HFFc6 (cell line): ENCODE data around the gene ABCC9. TPM values are rescaled to one million over a fixed set of nuclear protein-coding genes. Genes with fewer than 3 reads are reported as not detected.
"Not testable (repeated sequence)": the region's sequence is repeated elsewhere in the genome, so short reads cannot be mapped to it uniquely, and the experiment has no call there.

ENCODE experiments used
- DNase-seq: peaks from one replicate; pipeline ENCODE4 v3.0.0-alpha.2; 2018
- H3K27ac Mint-ChIP-seq: 2 replicates; pipeline ENCODE4 v1.8.0; 2020; ENCODE audit warnings: mild to moderate bottlenecking, mixed read lengths
- H3K27me3 Mint-ChIP-seq: 2 replicates; pipeline ENCODE4 v1.8.0; 2021; ENCODE audit warnings: mild to moderate bottlenecking, moderate library complexity, mixed read lengths; ENCODE audit not compliant: insufficient read depth
- H3K36me3 Mint-ChIP-seq: 2 replicates; pipeline ENCODE4 v1.8.0; 2021; ENCODE audit warnings: low read depth, mixed read lengths
- H3K4me1 Mint-ChIP-seq: 2 replicates; pipeline ENCODE4 v1.8.0; 2020; ENCODE audit warnings: low read depth, mixed read lengths
- H3K4me3 Mint-ChIP-seq: 2 replicates; pipeline ENCODE4 v1.8.0; 2020; ENCODE audit warnings: mild to moderate bottlenecking, moderate library complexity, mixed read lengths
- H3K9me3 Mint-ChIP-seq: 2 replicates; pipeline ENCODE4 v1.8.0; 2020; ENCODE audit warnings: mild to moderate bottlenecking, mixed read lengths
- CTCF ChIP-seq: fragments of 200-600 bp; sonication (generic); IDR thresholded peaks from 2 replicates; pipeline ENCODE4 v1.5.0; 2021; ENCODE audit warnings: antibody characterized with exemption, mild to moderate bottlenecking
- total RNA-seq, 6 experiments: library from RNA; stranded (reverse); fragmentation: NEBNext Ultra II Directional; extraction: Animal tissue kit (Norgen Biotek cat#: 25700); gene quantifications; 2 replicates in 1 of 6; 3 replicates in 5 of 6; pipeline ENCODE4 v1.2.3, GENCODE V29; 2021

The ABCC9 gene
- total RNA-seq, 6 experiments from 2014 or later, result 0.81 to 9.7 (median 8.2) TPM

- no peak for TF ChIP-seq CTCF
- no peak for DNase-seq
- H3K27ac Mint-ChIP-seq, result no peak overlapping the region
- no peak overlapping the region for H3K4me3 Mint-ChIP-seq
- peaks cover 15% of the 10 kb centered on the region; the same call in 1 of the 2 replicates for H3K4me1 Mint-ChIP-seq
- peaks cover 6% of the 10 kb centered on the region for H3K27me3 Mint-ChIP-seq
- peaks cover 5% of the 10 kb centered on the region; the same call in 1 of the 2 replicates for H3K36me3 Mint-ChIP-seq
- no peaks in the 10 kb centered on the region; the same call in 1 of the 2 replicates for H3K9me3 Mint-ChIP-seq
These were observed 2.3 kb downstream of the ABCC9 start for GRCh38 chr12:21938879-21939278.

GRCh38 chr12:21934173-21934572, 7.1 kb downstream of the ABCC9 start:
- H3K36me3 Mint-ChIP-seq, result peaks cover 4% of the 10 kb centered on the region; the same call in 1 of the 2 replicates
- peaks cover 1% of the 10 kb centered on the region; the same call in 1 of the 2 replicates for H3K27me3 Mint-ChIP-seq
- H3K27ac Mint-ChIP-seq, result peak overlapping the region; percentile 48; the same call in 1 of the 2 replicates
- DNase-seq, result no peak
- H3K4me3 Mint-ChIP-seq, result no peak overlapping the region
- no peak for TF ChIP-seq CTCF
- H3K9me3 Mint-ChIP-seq, result no peaks in the 10 kb centered on the region; the same call in 1 of the 2 replicates
- peaks cover 12% of the 10 kb centered on the region; the same call in 1 of the 2 replicates for H3K4me1 Mint-ChIP-seq

- peak overlapping the region; percentile 51; the same call in 1 of the 2 replicates for H3K27ac Mint-ChIP-seq
- no peaks in the 10 kb centered on the region for H3K27me3 Mint-ChIP-seq
- H3K9me3 Mint-ChIP-seq, result no peaks in the 10 kb centered on the region; the same call in 1 of the 2 replicates
- H3K4me1 Mint-ChIP-seq, result peaks cover 12% of the 10 kb centered on the region; the same call in 1 of the 2 replicates
- H3K4me3 Mint-ChIP-seq, result no peak overlapping the region
- no peak for TF ChIP-seq CTCF
- DNase-seq, result no peak
- peaks cover 4% of the 10 kb centered on the region; the same call in 1 of the 2 replicates for H3K36me3 Mint-ChIP-seq
These were observed 7.6 kb downstream of the ABCC9 start for GRCh38 chr12:21933656-21934055.

GRCh38 chr12:21929972-21930371, 11.3 kb downstream of the ABCC9 start:
- DNase-seq, H3K27me3 Mint-ChIP-seq, H3K36me3 Mint-ChIP-seq, H3K27ac Mint-ChIP-seq, H3K9me3 Mint-ChIP-seq, H3K4me3 Mint-ChIP-seq: not testable (repeated sequence)
- H3K4me1 Mint-ChIP-seq, result peaks cover 17% of the 10 kb centered on the region; the same call in 1 of the 2 replicates

- Mint-ChIP-seq H3K27me3 (peaks cover 1% of the 10 kb centered on the region; the same call in 1 of the 2 replicates), H3K36me3 (no peaks in the 10 kb centered on the region), H3K27ac (no peak overlapping the region), H3K4me3 (no peak overlapping the region), H3K9me3 (peaks cover 6% of the 10 kb centered on the region; the same call in 1 of the 2 replicates), H3K4me1 (peaks cover 6% of the 10 kb centered on the region; the same call in 1 of the 2 replicates)
- no peak for TF ChIP-seq CTCF
- no peak for DNase-seq
These were observed 15.8 kb downstream of the ABCC9 start for GRCh38 chr12:21925296-21925913.

GRCh38 chr12:21921436-21921835, 19.8 kb downstream of the ABCC9 start:
- Mint-ChIP-seq H3K27me3 (peaks cover 1% of the 10 kb centered on the region; the same call in 1 of the 2 replicates), H3K36me3 (no peaks in the 10 kb centered on the region), H3K27ac (no peak overlapping the region), H3K4me3 (no peak overlapping the region), H3K9me3 (no peaks in the 10 kb centered on the region), H3K4me1 (peaks cover 6% of the 10 kb centered on the region; the same call in 1 of the 2 replicates)
- TF ChIP-seq CTCF, result no peak
- no peak for DNase-seq
